GM21825 (cell line): ENCODE data around the gene SPI1.

Experiments used
- ATAC-seq: cut with Tn5 transposase; IDR thresholded peaks from one replicate; pipeline ENCODE4 v1.9.1; 2021; ENCODE audit warnings: mild to moderate bottlenecking, moderate library complexity; ENCODE audit not compliant: unreplicated experiment

Gene SPI1

GRCh38 chr11:47360341-47360740, 18.0 kb downstream of the SPI1 start:
- ATAC-seq: no peak

- no peak for ATAC-seq
These were observed 18.8 kb downstream of the SPI1 start for GRCh38 chr11:47359586-47359985.

DNA sequence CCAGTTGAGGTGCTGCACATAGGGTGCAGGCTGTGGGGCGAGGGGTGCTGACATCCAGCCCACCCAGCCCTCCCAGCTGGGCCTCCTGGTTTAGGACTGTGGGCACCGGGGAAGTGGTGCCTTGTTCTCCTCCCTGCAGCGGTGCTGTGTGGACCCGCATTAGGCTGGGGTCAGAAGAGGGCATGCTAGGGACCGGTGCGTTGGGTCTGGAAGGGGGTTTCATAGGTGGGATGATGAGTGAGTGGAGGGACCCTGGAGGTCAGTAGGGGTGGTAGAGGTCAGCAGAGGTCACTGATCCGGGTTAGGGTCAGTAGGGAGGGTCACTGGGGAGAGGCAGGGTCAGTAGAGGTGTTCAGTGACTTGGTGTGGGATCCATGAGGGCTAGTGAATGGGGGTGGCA, 19.2 kb downstream of the SPI1 start:
- no peak for ATAC-seq

DNA sequence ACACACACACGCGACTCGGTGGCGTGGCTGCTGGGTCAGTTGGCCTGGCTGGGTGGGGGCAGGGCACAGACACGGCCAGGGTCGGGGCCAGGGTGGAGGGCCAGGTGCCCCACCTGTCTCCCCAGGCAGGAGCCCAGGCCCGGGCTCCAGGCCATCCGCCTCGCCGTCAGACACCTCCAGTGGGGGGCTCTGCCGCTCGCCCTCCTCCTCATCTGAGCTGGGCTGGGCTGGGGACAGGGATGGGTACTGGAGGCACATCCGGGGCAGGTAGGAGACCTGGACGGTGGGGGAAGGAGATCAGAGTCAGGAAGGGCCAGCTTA, 19.7 kb downstream of the SPI1 start:
- ATAC-seq: no peak

DNA sequence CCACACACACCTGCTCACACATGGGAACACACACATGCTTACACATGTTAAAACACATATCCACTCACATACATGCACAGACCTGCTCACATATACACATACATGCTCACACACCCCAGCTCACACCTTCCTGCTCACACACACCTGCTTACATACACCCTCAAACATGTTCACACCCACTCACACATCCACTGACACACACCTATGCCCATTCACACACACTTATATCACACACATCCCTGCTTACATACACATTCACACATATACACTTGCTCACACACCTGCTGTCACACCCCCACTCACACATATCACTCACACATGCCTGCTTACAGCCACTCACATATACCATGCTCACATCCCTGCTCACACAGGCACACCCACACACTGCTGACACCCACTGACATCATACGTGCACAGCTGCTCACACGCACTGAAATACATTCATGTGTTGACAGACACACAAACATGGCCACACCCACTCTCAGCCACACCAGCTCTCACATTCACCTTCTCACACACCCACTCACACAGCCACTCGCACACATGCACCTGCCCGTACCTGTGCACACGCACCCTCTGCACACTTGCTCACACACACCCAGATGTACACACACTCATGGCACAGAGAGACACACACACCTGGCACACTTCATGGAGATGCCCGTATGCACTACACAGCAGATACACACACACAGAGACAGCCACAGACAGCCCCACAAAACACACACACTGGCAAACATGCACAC, 20.2 kb downstream of the SPI1 start:
- ATAC-seq: no peak

GRCh38 chr11:47356998-47357329, 21.4 kb downstream of the SPI1 start:
- ATAC-seq: no peak

DNA sequence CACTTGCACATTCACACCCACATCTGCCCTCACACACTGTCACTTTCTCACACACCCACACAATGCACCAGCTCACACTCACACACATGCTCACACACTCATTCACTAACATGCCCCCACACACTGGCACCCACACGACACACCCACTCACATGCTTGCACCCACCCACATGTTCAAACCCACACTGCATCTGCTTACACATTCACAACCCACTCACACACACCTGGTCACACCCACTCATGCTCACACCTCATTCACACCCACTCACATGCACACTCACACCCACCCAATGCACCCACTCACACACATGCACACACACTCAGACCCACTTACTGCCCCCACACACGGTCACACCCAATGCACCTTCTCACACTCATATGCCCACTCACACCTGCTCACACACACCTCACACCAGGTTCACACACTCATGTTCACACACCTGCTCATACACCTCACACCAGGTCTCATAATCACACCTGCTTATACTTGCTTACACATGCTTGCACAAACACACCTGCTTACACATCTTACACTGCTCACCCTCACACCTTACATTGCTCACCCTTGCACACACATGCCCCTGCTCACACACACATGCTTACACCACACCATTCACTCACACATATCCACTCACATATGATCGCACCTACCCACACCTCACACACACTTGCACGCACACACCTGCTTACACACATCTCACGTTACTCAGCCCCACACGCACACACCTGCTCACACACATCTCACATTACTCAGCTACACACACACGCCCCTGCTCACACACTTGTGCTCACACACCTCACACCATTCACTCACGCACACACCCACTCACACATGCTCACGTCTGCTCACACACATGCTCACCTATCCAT, 22.0 kb downstream of the SPI1 start:
- no peak for ATAC-seq

DNA sequence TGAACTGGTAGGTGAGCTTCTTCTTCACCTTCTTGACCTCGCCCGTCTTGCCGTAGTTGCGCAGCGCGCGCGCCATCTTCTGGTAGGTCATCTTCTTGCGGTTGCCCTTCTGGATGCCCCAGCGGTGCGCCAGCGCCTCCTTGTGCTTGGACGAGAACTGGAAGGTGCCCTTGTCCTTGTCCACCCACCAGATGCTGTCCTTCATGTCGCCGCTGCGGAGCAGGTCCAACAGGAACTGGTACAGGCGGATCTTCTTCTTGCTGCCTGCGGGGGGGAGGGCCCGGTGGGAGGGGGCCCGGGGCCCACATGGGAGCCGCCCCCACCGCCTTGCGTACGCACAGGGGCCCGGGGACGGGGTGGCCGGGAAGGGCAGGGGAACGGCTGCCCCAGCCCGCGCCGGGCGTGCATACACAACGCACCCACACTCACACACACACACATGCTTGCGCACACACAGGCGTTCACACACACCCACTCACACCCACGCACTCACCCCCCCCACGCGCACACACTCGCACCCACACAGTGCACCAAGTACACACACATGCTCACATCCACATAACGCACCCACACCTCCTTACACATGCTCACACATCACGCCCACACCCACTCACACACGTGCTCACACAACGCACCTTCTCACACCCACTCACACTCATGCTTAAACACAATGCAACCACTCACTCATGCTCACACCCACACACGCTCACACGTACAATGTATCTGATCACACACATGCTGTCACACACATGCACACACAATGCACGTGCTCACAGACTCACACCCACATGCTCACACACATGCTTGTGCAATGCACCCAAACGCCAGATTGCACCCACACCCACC, 22.8 kb downstream of the SPI1 start:
- no peak for ATAC-seq

GRCh38 chr11:47354913-47355282, 23.4 kb downstream of the SPI1 start:
- no peak for ATAC-seq

GRCh38 chr11:47353978-47354774, 24.2 kb downstream of the SPI1 start:
- ATAC-seq: no peak

DNA sequence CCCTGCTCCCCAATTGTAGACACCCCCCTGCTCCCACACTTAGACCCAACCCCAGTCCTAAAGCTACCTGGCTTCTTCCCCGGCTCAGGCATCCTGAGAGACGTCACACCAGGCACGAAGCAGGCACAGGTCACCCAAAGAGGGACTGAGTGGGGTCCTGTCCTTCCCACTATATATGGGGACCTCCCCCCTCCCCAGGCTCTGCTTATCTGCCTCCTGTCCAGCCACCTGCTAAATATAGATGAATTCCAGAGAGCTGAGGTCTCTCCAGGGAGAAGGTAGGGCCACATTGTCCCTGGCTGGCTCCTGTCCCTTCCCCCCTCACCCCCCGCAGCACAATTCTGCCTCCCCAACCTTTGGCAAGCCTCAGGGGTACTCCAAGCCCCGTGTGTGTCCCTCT, 25.8 kb downstream of the SPI1 start, which contains the start of gene MYBPC3:
Gene MYBPC3, minus strand, starts transcription at position 147 of the 400 bp plus-strand sequence. Its CDS starts 55 bp downstream, at position 92.
- ATAC-seq: no peak

GRCh38 chr11:47351156-47352126, 26.9 kb downstream of the SPI1 start:
- no peak for ATAC-seq

DNA sequence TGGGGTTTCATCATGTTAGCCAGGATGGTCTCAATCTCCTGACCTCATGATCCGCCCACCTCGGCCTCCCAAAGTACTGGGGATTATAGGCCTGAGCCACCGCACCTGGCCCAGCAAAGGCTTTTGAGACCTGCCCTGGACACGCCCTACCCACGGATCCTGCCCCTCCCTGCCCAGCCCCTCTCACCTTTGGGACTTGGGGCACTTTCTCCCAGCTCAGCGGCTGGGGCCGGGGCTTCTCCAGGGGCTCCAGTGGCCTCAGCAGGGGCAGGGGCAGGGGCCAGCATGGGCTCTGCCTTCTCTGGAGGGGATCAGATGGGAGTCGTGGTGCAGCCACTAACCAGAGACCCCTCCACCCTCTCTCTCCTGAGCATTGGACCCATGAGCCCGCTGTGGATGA, 28.0 kb downstream of the SPI1 start:
- ATAC-seq: no peak

GRCh38 chr11:47349521-47350095, 28.7 kb downstream of the SPI1 start:
- ATAC-seq: no peak

GRCh38 chr11:47348859-47349258, 29.5 kb downstream of the SPI1 start:
- ATAC-seq: no peak

DNA sequence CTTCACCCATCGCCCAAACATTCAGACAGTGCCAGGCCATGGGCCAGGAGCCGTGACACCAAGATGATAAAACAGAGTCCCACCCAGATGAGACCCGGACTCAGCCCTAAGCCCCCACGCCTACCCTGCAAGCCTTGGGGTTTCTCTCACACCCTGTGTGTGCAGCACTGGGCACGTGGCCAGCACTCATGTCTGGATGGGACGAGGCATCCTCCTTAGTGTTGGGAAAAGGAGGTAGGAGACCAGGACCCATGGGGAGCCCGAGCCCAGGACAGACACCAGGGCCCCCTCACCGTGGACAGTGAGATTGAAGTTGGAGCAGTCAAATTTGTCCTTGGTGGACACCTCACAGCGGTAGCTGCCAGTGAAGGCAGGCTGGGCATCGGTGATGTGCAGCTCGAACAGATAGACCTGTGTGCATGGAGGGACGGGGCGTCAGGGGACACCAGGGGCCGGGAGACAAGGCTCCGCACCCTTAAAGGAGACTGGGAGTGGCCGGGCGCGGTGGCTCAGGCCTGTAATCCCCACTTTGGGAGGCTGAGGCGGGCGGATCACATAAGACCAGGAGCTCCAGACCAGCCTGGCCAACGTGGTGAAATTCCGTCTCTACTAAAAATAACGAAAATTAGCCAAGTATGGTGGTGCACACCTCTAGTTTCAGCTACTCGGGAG, 30.1 kb downstream of the SPI1 start:
- ATAC-seq: no peak

GRCh38 chr11:47347137-47347536, 31.2 kb downstream of the SPI1 start:
- ATAC-seq: no peak

DNA sequence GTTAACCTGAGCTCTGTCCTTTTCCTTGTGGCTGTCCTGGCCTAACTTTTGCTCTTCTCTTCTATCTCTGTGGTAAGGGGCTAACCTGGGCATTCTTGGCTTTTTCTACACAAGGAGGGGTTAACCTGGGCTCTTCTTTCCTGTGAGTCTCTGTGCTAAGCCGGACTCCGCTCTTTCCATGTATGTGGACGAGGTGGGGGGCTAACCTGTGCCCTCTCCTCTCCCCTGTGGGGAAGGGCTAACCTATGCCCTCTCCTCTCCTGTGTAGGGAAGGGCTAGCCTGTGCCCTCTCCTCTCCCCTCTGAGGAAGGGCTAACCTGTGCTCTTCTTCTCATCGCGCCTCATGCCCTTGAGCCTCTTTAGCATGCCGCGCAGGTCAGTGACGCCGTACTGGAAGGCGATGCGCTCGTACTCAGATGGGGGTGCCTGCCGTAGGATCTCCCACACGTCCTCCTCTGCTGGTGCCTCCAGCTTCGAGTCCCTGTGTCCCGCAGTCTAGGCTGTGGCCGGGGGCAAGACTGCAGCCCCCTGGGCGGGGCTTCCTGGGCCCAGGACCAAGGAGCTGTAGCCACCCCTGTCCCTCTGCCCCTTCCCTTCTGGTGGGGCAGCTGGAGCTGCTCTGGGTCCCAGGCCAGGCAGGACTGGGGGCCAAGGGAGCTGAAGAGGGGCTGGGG, 32.3 kb downstream of the SPI1 start:
- ATAC-seq: no peak
